OCI-LY1 (cell line): ENCODE data around the gene RMDN3.

Source experiments
- H2AFZ ChIP-seq: fragments of 200-600 bp; sonication (generic), shearing (Covaris generic); 2 replicates; pipeline ENCODE4 v1.6.0; 2014; ENCODE audit warnings: antibody characterized with exemption, mild to moderate bottlenecking, low read length
- H3F3A ChIP-seq: fragments of 200-600 bp; sonication (generic), shearing (Covaris generic); 2 replicates; pipeline ENCODE4 v1.6.0; 2014; ENCODE audit warnings: mild to moderate bottlenecking, antibody characterized with exemption, low read length, moderate library complexity; ENCODE audit not compliant: insufficient read depth
- H3K27ac ChIP-seq: fragments of 200-600 bp; sonication (generic); 2 replicates; pipeline ENCODE4 v1.5.1; 2014; ENCODE audit warnings: low read length, mixed run types, mild to moderate bottlenecking, low read depth; ENCODE audit not compliant: poor library complexity, severe bottlenecking
- H3K27me3 ChIP-seq: fragments of 200-600 bp; sonication (generic); 2 replicates; pipeline ENCODE4 v1.6.0; 2014; ENCODE audit warnings: antibody characterized with exemption, mild to moderate bottlenecking, low read length, moderate library complexity; ENCODE audit not compliant: insufficient read depth
- H3K36me3 ChIP-seq: fragments of 200-600 bp; sonication (generic); 2 replicates; pipeline ENCODE4 v1.6.1; 2014; ENCODE audit warnings: mild to moderate bottlenecking, antibody characterized with exemption, low read length, moderate library complexity, mixed read lengths; ENCODE audit not compliant: insufficient read depth
- H3K4me1 ChIP-seq: fragments of 200-600 bp; sonication (generic); 2 replicates; pipeline ENCODE4 v1.5.1; 2014; ENCODE audit warnings: mild to moderate bottlenecking, low read length, moderate library complexity; ENCODE audit not compliant: insufficient read depth, severe bottlenecking
- H3K4me2 ChIP-seq: fragments of 200-600 bp; sonication (generic), shearing (Covaris generic); 2 replicates; pipeline ENCODE4 v1.6.1; 2014; ENCODE audit warnings: low read length
- H3K4me3 ChIP-seq: fragments of 200-600 bp; sonication (generic); 2 replicates; pipeline ENCODE4 v1.5.1; 2014; ENCODE audit warnings: low read length, low read depth, mild to moderate bottlenecking, mixed read lengths; ENCODE audit not compliant: poor library complexity, severe bottlenecking
- H3K79me2 ChIP-seq: fragments of 200-600 bp; shearing (Covaris generic); 2 replicates; pipeline ENCODE4 v1.6.1; 2016; ENCODE audit warnings: mixed run types, low read length, mixed read lengths; ENCODE audit not compliant: insufficient read depth
- H3K9ac ChIP-seq: fragments of 200-600 bp; sonication (generic), shearing (Covaris generic); 2 replicates; pipeline ENCODE4 v1.6.1; 2014; ENCODE audit warnings: mild to moderate bottlenecking, low read length, mixed read lengths
- H3K9me2 ChIP-seq: fragments of 200-600 bp; sonication (generic), shearing (Covaris generic); 2 replicates; pipeline ENCODE4 v1.6.1; 2014; ENCODE audit warnings: low read depth, mild to moderate bottlenecking, low read length, mixed read lengths
- H3K9me3 ChIP-seq: fragments of 200-600 bp; shearing (Covaris generic); 2 replicates; pipeline ENCODE4 v1.6.1; 2014; ENCODE audit warnings: low read length, mixed read lengths
- H4K20me1 ChIP-seq: fragments of 200-600 bp; sonication (generic), shearing (Covaris generic); 2 replicates; pipeline ENCODE4 v1.6.0; 2016; ENCODE audit warnings: mild to moderate bottlenecking, low read length; ENCODE audit not compliant: insufficient read depth
- CTCF ChIP-seq: fragments of 200-600 bp; sonication (generic), shearing (Covaris generic); IDR thresholded peaks from 2 replicates; pipeline ENCODE4 v1.5.1; 2017; ENCODE audit warnings: mild to moderate bottlenecking, antibody characterized with exemption, low read length, moderate library complexity, mixed read lengths
- EZH2 ChIP-seq: fragments of 200-600 bp; sonication (generic), shearing (Covaris generic); IDR thresholded peaks from 2 replicates; pipeline ENCODE4 v1.8.0; 2017; ENCODE audit warnings: borderline replicate concordance, mixed run types, mild to moderate bottlenecking, antibody characterized with exemption, low read length, moderate library complexity, mixed read lengths

Gene RMDN3

GRCh38 chr15:40785814-40786213 lies 30.8 kb upstream of the RMDN3 start:
- Histone ChIP-seq H3K4me1 (peaks cover 11% of the 10 kb centered on the region), H3K27me3 (no peaks in the 10 kb centered on the region), H3K27ac (no peak overlapping the region), H3K79me2 (no peaks in the 10 kb centered on the region), H3K9me2 (no peaks in the 10 kb centered on the region), H3K36me3 (no peaks in the 10 kb centered on the region; the same call in 1 of the 2 replicates), H3K9ac (no peak overlapping the region), H3K9me3 (no peaks in the 10 kb centered on the region), H3K4me3 (no peak overlapping the region), H3K4me2 (no peak overlapping the region), H3F3A (no peaks in the 10 kb centered on the region), H4K20me1 (no peaks in the 10 kb centered on the region), H2AFZ (no peak overlapping the region)
- no peak for TF ChIP-seq EZH2
- TF ChIP-seq CTCF: no peak

- no peaks in the 10 kb centered on the region for H3K9me3 ChIP-seq
- no peaks in the 10 kb centered on the region for H3K9me2 ChIP-seq
- no peaks in the 10 kb centered on the region for H3K79me2 ChIP-seq
- no peaks in the 10 kb centered on the region for H4K20me1 ChIP-seq
- H3F3A ChIP-seq: no peaks in the 10 kb centered on the region
- no peak overlapping the region for H3K27ac ChIP-seq
- no peaks in the 10 kb centered on the region for H3K27me3 ChIP-seq
- peaks cover 11% of the 10 kb centered on the region for H3K4me1 ChIP-seq
- H3K36me3 ChIP-seq: no peaks in the 10 kb centered on the region; the same call in 1 of the 2 replicates
- H3K9ac ChIP-seq: no peak overlapping the region
- no peak for TF ChIP-seq EZH2
- TF ChIP-seq CTCF: no peak
- H2AFZ ChIP-seq: no peak overlapping the region
- H3K4me3 ChIP-seq: no peak overlapping the region
- no peak overlapping the region for H3K4me2 ChIP-seq
Observed at GRCh38 chr15:40785164-40785563, 30.1 kb upstream of the RMDN3 start.

GRCh38 chr15:40782609-40783227 lies 27.7 kb upstream of the RMDN3 start:
- Histone ChIP-seq H3K4me3 (no peak overlapping the region), H3K79me2 (no peaks in the 10 kb centered on the region), H3K27me3 (no peaks in the 10 kb centered on the region), H3K9ac (no peak overlapping the region), H3K4me2 (no peak overlapping the region), H2AFZ (no peak overlapping the region), H3K27ac (no peak overlapping the region), H3K4me1 (peaks cover 7% of the 10 kb centered on the region), H4K20me1 (no peaks in the 10 kb centered on the region), H3F3A (no peaks in the 10 kb centered on the region), H3K9me2 (no peaks in the 10 kb centered on the region), H3K9me3 (no peaks in the 10 kb centered on the region), H3K36me3 (peaks cover 14% of the 10 kb centered on the region)
- no peak for TF ChIP-seq EZH2
- TF ChIP-seq CTCF: peak; percentile 95
